Activated naive CD4-positive, alpha-beta T cell treated with Interleukin-2 at 50 U/mL for 16 hours (primary cell): ENCODE results near the gene CCL2.
"Not testable (repeated sequence)": the region's sequence is repeated elsewhere in the genome, so short reads cannot be mapped to it uniquely, and the experiment has no call there.

ENCODE experiments used
- DNase-seq: peaks from one replicate; pipeline ENCODE4 v3.0.0-alpha.2; 2020

CCL2 gene

GRCh38 chr17:34254651-34255380 is at the start of gene CCL2:
CCL2 (plus strand) TSS chr17:34255285; CDS start chr17:34255350, 65 bp downstream.
- no peak for DNase-seq

DNA sequence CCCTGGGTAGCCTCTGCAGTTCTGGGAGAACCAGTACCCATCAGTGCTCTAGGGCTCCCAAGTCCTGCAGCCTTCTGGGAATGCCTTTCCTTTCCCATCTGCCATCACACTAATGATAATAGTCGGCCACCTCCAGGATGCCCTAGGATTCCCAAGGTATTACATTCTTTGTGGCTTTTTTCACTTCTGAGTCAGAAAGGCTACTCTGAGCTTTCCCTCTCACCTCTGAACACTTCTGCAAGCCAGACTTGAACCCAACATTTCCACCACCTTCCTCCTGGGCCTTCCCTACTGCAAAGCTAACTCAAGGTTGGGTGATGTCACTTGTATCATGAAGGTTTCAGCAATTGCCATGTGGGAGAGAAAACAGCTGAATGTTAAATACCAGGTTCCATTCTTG is 49.7 kb upstream of the CCL2 start:
- no peak for DNase-seq

DNA sequence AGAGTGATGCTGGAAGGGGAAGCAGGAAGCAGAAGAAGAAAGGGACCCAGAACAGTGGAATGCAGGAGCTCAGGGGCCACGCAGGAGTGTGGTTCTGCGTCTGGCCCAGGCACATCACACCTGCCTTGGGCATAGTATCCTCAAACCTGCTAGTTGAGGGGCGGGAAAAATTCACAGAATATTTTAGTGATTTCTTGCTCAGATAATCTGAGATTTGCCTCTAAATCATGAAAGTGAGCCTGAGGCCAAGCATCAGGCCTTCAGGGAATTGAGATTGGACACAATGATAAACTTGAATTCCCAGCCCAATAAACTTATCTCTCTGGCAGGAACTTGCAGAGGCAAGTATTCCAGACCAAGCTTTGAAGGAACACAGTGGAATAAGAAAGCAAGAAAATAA is 48.5 kb upstream of the CCL2 start:
- no peak for DNase-seq

GRCh38 chr17:34207572-34207971 is 47.5 kb upstream of the CCL2 start:
- no peak for DNase-seq

GRCh38 chr17:34218748-34219147 is 36.3 kb upstream of the CCL2 start:
- no peak for DNase-seq

GRCh38 chr17:34219405-34219804 is 35.7 kb upstream of the CCL2 start:
- DNase-seq, result no peak

DNA sequence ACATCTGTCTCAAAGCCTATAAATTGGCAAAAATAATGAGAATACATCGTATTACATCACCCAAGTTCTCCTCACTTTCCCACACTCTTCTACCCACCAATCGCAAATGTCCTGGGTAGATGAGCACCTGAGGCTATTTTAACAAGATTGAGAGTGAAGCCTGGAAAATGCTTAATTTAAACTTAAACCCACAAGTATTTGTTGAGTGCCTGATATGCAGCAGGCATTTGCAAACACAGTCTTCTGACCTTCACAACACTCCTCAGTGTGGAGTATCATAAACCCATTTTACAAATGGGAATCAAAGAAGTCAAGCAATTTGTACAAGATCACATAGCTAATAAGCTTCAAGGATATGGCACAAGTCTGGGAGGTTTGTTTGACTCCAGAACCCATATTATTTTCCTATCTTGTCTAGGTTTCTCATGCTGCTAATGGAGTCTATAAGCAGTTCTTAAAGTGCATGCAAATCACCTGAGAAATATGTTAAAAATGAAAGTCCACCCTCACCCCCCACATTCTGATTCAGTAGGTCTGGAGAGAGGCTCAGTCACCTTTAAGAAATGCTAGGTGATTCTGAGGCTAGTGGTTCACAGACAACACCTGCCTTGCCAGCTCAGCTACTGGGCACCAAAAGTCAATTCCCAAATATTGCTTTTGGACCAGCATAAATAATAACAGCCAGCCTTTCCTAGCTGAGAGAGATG is 34.9 kb upstream of the CCL2 start:
- no peak for DNase-seq

GRCh38 chr17:34220752-34221395 is 34.2 kb upstream of the CCL2 start:
- DNase-seq, result no peak

DNA sequence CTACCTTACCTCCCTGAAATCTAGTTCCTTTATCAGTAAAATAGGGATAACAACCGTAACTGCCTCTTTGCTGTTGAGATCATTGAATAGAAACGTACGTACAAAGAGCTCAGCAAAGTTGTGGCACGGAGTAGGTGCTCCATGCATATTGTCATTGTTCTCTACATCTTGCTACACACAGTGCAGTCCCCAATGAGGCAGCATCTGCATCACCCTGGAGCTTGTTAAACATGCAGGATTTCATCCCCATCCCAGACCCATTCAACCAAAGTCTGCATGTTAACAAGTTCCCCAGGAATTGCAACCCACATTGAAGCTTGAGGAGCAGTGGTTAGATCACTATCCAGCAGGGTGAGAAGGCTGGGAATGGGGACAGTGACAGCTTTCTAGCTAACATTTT is 33.7 kb upstream of the CCL2 start:
- no peak for DNase-seq

DNA sequence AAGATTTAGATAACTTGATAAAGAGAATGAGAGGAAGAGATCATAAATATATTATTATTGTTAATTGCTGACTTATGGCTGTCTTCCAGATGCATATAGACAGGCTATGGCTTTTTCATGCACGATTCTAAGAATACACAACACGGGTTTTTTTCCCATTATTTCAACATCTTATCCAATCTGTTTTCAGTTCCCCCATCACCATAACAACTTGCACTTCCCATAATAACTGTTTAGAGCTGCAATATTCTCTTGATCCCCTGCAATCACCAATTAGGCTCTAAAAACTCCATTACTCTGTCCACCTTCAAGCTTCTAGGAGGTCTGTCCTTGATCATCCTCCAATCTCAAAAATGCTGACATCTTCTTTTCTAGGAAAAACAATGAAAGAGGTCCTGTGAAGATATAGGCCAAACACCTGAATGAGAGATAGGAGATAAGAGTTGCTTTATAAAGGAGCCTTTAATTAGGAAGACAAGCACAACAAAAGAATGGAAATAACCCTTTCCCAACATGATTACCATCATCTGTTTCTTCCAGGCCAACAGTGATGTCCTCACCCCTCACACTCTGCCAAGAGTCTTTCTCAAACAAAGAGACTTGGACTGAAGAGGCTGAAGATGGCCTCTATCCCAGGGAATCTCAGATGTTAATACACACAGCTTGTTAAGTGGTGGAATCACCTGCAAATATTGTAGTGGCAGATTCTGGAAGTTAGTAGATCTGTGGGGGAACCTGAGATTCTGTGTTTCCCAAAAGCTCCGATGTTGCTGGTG is 32.2 kb upstream of the CCL2 start:
- no peak for DNase-seq

DNA sequence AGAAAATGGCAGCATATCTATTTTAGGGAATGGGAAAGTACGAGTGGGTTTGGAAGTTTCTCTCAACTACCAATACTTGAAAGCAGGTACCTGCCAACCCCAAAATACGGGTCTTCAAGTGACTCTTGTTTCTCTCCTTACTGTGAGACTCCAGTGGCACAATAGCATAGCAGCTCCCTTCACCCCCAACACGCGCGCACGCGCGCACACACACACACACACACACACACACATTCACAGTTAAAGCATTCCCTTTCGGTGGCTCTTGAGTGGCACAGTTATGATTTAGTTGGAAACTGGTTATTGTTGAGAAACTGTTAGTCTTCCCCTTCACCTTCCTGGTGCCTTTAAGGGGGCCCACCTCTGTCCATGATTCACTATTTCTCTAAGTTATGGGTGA is 30.0 kb upstream of the CCL2 start:
- no peak for DNase-seq

DNA sequence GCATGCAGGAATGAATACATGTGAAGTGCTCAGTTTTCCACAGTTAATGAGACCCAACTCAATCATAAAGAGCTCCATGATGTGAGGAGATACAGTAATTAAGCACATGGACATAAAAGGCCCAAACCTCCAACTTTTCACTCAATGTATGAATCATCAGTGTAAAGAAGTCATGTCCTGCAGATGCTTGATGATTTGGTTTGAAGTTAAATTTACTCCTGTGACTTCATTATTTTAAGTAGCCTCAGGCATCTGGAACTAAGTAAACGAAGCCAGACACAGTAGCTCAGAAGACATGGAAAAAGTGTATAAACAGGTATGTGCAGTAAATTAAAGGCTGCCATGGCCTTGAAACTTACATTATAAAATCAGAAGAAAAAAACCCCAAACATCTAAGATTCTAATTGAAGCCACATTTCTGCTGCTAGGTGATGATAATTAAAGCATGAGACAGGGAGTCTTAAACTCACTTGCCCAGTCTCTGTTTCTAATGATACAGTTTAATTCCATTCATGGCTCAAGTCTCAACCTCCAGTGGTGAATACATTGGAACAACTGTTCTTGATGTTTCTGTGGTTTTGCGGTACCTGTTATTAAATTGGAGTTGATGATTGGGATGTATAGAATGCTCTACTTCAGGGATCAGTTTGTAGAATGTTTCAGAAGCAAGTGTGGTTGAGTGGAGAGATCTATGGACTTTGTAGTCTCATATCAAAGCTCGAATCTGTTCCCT is 28.9 kb upstream of the CCL2 start:
- DNase-seq, result no peak

DNA sequence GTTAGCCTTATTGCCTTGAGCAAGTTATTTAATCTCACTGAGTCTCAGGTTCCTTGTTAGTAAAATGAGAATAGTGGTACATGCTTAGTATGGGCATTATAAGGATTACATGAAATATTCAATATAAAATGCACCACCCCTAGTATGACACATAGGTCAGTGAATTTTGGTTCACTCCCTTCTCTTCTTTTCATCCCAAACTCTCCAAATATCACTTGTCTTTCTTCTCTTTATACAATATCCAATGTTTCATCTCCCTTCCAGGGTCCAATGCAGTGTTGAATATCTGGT is 28.4 kb upstream of the CCL2 start:
- DNase-seq, result no peak

GRCh38 chr17:34227293-34227692 is 27.8 kb upstream of the CCL2 start:
- not testable (repeated sequence) for DNase-seq

- DNase-seq, result no peak
These were observed 27.4 kb upstream of the CCL2 start for GRCh38 chr17:34227707-34228106.

GRCh38 chr17:34228781-34229180 is 26.3 kb upstream of the CCL2 start:
- DNase-seq, result no peak

- no peak for DNase-seq
These were observed 24.7 kb upstream of the CCL2 start for GRCh38 chr17:34230342-34230741.

DNA sequence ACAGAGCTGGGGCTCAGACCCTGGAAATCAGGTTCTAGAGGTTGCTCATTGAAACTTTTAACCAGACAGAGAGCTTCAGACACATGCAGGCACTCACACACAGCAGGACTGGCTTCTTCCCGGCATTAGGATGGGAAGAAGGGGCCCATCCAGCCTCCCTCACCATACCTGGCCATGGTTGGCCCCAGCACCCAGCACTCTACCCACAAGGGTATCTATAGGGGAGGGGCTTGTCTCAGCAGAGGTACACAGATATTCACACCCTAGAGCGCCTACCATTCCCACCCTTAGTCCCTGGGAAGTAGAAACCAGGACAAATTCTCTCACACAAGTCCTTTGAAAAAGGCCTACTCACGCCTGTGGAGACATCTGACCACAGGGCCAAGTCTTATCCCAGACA is 20.5 kb upstream of the CCL2 start:
- no peak for DNase-seq

- no peak for DNase-seq
These were observed 19.6 kb upstream of the CCL2 start for GRCh38 chr17:34235389-34236028.

DNA sequence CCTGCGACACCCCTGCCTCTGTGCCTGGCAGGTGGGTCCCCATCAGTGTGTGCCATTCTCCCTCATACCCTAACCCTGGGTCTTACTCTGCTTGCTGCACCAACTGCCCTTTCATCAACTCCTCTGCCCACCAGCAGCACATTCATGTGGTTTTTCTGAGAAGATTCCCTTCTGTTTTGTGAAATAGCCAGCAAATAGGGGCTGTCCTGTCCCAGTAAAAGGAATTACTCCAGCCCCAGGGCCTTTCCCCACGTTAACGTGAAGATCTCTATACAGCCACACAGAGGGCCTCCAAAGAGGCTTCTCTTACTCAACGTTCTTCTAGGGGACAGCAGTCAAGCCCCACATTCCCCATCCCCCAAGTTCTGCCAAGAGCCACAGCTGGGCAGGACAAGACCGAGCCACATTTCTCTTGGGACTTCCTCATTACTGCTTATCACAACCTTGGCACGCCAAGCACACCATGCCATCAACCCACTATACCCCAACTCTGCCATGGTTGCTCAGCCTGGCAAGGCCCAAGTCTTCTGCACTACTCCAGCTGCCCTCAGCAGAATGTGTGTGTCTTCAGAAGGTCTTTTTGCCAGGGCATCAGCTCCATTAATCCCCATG is 18.7 kb upstream of the CCL2 start:
- DNase-seq, result no peak

GRCh38 chr17:34237458-34237857 is 17.6 kb upstream of the CCL2 start:
- no peak for DNase-seq

DNA sequence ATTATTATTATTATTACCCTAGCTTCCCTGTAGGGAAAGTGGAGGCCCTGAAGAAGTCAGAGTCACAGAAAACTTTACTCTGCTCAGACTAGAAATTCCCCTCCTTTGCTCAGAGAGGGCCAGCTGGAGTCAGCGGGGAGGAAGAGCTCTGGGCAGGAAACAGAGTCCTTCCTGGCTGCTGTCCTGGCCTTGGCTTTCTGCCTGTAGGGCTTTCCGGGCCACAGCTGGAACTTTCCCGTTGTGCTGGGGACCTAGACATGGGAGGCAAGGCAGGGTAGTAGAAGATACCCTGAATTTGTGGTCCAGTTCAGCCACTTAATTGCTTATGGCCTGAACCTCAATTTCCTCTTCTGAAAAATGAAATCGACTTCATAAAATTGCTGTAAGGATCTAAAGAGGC is 14.0 kb upstream of the CCL2 start:
- DNase-seq, result no peak
